NCI-H82 (cell line): ENCODE data around the gene BHMT.
"Not testable (repeated sequence)": the region's sequence is repeated elsewhere in the genome, so short reads cannot be mapped to it uniquely, and the experiment has no call there.

Experiments
- DNase-seq: peaks from one replicate; lab custom pipeline; 2025; lab: John Stamatoyannopoulos, UW

The BHMT gene

GRCh38 chr5:79172269-79172668, 60.7 kb downstream of the BHMT start:
- no peak for DNase-seq

- no peak for DNase-seq
These were observed 62.0 kb downstream of the BHMT start for GRCh38 chr5:79173626-79174025.

GRCh38 chr5:79180449-79180848, 68.8 kb downstream of the BHMT start:
- DNase-seq = not testable (repeated sequence)

GRCh38 chr5:79181419-79182022, 69.9 kb downstream of the BHMT start:
- DNase-seq = peak; percentile 44
